GM21717 (cell line): Measurements from ENCODE around the gene OLIG2.

Experiments used
- ATAC-seq: cut with Tn5 transposase; IDR thresholded peaks from one replicate; pipeline ENCODE4 v1.9.1; 2021; ENCODE audit warnings: mild to moderate bottlenecking, moderate library complexity; ENCODE audit not compliant: unreplicated experiment

Gene OLIG2

GRCh38 chr21:33063907-33064622 lies 38.3 kb downstream of the OLIG2 start:
- no peak for ATAC-seq

GRCh38 chr21:33064623-33065390 lies 39.1 kb downstream of the OLIG2 start:
- ATAC-seq, result no peak

- ATAC-seq, result no peak
Observed at GRCh38 chr21:33067043-33067442, 41.3 kb downstream of the OLIG2 start.

- no peak for ATAC-seq
Observed at GRCh38 chr21:33067457-33067856, 41.7 kb downstream of the OLIG2 start.

- no peak for ATAC-seq
Observed at GRCh38 chr21:33069243-33069642, 43.5 kb downstream of the OLIG2 start.

- no peak for ATAC-seq
Observed at GRCh38 chr21:33069645-33069993, 43.9 kb downstream of the OLIG2 start.

- no peak for ATAC-seq
Observed at GRCh38 chr21:33069994-33070743, 44.4 kb downstream of the OLIG2 start, which contains the start of gene OLIG1. TSS of gene OLIG1 (plus strand) at chr21:33070141. CDS start at chr21:33070247, 106 bp downstream.

- no peak for ATAC-seq
Observed at GRCh38 chr21:33070744-33070997, 44.9 kb downstream of the OLIG2 start.

- ATAC-seq, result no peak
Observed at GRCh38 chr21:33070998-33071769, 45.4 kb downstream of the OLIG2 start.

- no peak for ATAC-seq
Observed at GRCh38 chr21:33071770-33072306, 46.1 kb downstream of the OLIG2 start.

- no peak for ATAC-seq
Observed at GRCh38 chr21:33073636-33074035, 47.9 kb downstream of the OLIG2 start.

- ATAC-seq, result no peak
Observed at GRCh38 chr21:33075128-33075527, 49.4 kb downstream of the OLIG2 start.

- ATAC-seq, result no peak
Observed at GRCh38 chr21:33075596-33076195, 50.0 kb downstream of the OLIG2 start.

- no peak for ATAC-seq
Observed at GRCh38 chr21:33076600-33077329, 51.0 kb downstream of the OLIG2 start.
